Measurements from ENCODE around the gene MLKL.

The MLKL gene

GRCh38 chr16:74633686-74634085, 67.0 kb downstream of the MLKL start:
- no peak for TF ChIP-seq CTCF (IDR thresholded peaks at IDR 0.05)

- no peak for TF ChIP-seq CTCF (IDR thresholded peaks at IDR 0.05)
These were observed 73.0 kb downstream of the MLKL start for GRCh38 chr16:74627506-74628220.

- TF ChIP-seq CTCF (IDR thresholded peaks at IDR 0.05): no peak
These were observed 73.8 kb downstream of the MLKL start for GRCh38 chr16:74626741-74627416.

GRCh38 chr16:74625500-74626350, 74.9 kb downstream of the MLKL start:
- TF ChIP-seq CTCF (IDR thresholded peaks at IDR 0.05): no peak

- TF ChIP-seq CTCF (IDR thresholded peaks at IDR 0.05): no peak
These were observed 76.8 kb downstream of the MLKL start for GRCh38 chr16:74623839-74624235.

GRCh38 chr16:74623214-74623838, 77.3 kb downstream of the MLKL start:
- TF ChIP-seq CTCF (IDR thresholded peaks at IDR 0.05): peak; percentile 70; the same call in 1 of the 2 replicates

GRCh38 chr16:74622005-74622404, 78.7 kb downstream of the MLKL start:
- no peak for TF ChIP-seq CTCF (IDR thresholded peaks at IDR 0.05)
